NCI-H345 treated with DMSO at 0.1 percent for 48 hours (cell line): ENCODE data around the gene TPPP3.
A peak's percentile ranks its signal among the peaks of the same experiment; 100 is the strongest.

ENCODE experiments used
- DNase-seq: peaks from one replicate; lab custom pipeline; 2025; ENCODE audit not compliant: unreplicated experiment; lab: John Stamatoyannopoulos, UW

TPPP3 gene

DNA sequence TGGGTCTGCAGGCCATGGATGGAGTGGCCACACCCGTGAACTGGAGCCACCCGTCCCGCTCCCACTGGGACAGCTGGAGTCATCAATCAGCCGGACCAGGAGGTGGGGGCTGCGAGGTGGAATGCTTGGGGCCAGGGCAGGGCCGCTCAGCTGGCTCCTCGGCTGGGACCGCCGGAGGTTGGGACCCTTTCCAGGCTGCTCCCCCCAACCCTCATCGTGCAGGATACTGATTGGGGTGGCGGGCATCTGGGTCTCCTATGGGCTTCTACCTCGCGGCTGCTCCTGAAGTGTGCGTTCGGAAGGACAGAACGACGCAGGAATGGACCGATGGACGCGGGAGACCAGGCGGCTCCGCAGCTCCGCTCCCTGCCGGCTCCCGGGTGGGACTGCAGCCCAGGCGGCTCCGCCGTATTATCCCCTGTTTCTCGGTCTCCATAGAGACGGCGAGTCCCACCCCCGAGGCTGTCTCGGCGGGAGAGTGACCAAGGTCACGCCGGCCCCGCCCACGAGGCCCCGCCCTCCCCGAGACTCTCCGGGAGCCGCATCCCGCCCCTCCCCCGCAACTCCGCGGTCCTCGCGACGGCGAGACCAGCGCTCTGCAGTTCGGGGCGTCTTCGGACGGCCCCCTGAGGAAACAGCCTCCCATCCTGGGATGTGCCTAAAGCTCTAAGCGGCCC, at the start of gene TPPP3:
TPPP3 (minus strand) TSS at position 388 of the 677 bp plus-strand sequence. CDS start 2,387 bp downstream, outside the sequence.
- no peak for DNase-seq

DNA sequence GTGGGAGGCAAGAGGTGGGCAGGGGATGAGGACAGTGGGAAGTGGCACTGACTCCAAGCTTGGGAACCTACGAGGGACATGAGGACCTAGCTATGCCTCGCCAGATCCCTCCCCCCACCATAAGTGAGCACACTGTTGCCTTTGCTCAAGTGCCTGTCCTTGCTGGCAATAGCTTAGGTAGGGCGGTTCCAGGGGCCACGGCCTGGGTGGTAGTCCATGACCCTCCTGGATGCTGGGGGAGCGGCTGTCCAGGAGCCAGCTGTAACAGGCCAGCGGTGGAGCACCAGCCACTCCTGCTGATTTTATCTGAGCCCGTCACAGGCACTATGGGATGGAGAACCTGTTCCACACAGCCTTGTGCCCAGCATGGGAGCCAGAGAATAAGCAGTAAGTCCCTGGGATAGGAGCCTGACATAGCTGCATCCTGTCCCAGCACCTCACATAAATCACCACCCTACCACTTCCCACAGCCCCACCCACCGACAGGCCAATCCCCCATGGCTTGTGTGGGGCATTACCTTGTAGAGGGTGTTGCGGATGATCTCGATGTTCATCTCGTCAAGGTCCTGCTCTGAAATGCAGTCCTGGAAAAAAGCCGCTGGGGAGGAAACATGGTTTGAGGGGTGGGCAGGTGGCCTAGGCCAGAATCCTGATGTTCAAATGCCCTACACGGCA, 49.4 kb upstream of the TPPP3 start:
- DNase-seq, result no peak

DNA sequence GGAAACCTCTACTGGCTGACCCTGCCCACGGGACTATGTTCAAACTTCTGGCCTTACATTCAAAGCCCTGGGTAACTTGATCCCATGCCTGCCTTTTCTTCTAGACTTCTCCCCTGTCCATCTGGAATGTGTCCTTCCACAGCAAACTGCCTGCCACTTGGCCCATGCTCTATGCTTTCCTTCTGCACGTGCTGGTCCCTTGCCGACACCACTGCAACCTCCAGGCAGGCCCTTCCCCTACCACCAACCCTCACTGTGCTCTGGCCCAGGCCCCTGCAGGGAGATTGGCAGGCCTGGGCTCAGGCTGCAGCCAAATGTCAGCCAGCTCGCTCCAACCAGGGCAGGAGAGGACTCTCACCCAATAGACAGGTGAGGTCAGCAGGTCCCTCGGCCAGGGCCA, 48.6 kb upstream of the TPPP3 start:
- DNase-seq, result no peak

DNA sequence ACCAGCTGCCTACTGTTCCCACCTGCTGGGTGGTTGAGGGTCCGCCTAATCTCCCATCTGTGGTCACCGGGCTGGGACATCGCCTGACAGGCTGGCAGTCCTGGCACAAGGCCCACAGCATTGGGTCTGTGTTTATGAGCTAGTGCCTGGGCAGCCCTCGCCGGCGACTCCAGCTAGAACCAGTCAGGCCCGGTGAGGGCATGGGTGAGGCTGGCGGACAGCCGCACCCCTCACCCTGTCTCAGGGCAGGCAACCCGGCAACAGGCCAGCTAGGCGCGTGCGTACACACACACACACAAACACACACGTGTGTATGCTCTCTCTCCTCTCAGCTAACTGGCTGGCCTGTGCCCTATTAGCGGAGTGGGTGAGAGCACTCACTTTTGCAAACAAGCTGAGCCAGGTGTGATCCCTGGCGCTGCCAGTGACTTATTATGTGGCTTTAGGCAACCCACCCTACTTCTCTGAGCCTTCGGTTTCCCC, 48.0 kb upstream of the TPPP3 start:
- DNase-seq, result no peak

DNA sequence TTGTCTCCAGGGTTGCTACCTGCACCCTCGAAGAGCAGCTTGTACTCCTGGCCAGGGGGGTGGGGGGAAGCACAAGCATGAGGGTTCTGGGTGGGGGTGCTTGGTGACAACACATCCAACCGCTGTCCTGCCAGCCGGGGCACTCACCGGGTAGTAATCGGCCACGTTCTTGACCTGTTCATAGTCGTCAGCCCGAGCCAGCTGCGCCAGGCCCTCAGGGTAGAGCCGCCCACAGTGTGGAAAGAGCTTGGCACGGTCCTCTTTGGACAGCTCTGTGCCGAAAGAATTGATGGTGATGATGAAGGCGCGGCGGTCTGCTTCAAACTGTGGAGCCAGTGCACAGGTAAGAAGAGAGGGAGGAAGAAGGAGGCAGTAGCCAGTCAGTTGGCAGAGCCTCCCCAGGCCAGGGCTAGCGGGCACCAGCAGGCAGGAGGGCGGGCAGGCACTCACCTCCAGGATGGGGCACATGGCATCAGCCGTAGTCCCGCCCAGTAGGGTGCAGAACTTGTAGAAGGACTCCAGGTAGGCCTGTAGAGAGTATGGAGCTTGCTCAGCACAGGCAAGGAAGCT, 45.6 kb upstream of the TPPP3 start:
- no peak for DNase-seq

DNA sequence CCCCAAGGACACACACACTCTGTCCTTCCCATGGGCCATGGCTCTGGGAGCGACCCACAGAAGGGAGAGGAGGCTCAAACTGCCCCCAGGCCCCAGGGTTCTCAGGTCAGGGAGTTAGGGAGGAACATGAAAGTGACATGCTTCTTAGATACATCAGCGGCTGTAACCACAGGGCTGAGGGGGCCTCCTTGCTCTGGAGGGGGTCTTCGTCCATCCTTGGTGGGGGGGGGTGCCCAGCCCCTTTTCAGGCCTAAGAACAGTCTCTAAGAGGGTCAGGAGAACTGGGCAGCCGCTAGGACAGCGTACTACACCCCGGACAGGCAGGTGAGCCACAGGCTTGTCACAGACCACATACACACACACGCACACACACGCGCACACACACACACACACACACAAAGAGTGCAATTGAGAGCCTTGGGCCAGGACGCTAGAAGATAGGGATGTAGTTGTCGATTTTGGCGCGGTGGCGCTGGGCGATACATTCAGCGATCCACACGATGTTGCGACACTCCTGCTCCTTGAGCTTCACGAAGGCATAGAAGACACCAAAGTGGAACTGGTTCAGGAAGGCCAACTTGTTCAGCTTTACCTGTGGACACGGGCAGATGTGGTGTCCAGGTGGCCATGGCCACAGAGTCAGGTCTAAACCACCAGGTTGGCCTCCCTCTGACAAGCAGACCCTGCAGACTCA, 44.9 kb upstream of the TPPP3 start:
- DNase-seq, result no peak

DNA sequence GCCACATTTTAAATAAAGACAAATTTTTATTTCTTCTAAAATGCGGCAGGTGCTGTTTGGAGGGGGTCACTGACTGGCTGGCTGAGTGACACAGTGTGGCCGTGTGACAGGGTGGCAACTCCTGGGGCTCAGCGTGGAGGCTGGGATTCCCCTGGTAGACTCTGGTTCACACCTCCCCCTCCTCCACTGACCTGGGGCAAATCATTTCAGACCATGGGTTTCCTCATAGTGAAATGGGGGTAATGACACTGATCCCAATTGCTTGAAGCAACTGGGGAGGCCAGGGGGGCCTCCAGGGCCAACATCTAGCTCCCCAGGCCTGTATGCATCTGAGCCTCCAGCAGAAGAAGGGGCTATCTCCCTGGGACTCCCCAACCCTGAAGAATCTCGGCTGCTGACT, 44.2 kb upstream of the TPPP3 start:
- DNase-seq, result no peak

DNA sequence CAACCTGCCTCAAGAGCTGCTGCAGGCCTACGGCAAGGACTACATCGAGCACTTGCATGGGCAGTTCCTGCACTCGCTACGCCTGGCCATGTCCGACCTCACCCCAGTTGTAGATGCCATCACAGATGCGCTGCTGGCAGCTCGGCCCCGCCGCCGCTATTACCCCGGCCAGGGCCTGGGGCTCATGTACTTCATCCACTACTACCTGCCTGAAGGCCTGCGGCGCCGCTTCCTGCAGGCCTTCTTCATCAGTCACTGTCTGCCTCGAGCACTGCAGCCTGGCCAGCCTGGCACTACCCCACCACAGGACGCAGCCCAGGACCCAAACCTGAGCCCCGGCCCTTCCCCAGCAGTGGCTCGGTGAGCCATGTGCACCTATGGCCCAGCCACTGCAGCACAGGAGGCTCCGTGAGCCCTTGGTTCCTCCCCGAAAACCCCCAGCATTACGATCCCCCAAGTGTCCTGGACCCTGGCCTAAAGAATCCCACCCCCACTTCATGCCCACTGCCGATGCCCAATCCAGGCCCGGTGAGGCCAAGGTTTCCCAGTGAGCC, 43.4 kb upstream of the TPPP3 start:
- no peak for DNase-seq

DNA sequence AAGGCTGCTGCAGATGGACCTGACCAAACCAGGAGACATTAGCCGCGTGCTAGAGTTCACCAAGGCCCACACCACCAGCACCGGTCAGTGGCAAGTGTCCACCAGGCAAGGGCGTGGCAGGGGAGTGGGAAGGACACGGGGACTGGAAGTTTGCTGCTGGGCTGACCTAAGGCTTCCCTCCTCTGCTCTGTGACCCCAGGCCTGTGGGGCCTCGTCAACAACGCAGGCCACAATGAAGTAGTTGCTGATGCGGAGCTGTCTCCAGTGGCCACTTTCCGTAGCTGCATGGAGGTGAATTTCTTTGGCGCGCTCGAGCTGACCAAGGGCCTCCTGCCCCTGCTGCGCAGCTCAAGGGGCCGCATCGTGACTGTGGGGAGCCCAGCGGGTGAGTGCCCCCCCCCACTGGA, 42.5 kb upstream of the TPPP3 start:
- DNase-seq, result no peak

DNA sequence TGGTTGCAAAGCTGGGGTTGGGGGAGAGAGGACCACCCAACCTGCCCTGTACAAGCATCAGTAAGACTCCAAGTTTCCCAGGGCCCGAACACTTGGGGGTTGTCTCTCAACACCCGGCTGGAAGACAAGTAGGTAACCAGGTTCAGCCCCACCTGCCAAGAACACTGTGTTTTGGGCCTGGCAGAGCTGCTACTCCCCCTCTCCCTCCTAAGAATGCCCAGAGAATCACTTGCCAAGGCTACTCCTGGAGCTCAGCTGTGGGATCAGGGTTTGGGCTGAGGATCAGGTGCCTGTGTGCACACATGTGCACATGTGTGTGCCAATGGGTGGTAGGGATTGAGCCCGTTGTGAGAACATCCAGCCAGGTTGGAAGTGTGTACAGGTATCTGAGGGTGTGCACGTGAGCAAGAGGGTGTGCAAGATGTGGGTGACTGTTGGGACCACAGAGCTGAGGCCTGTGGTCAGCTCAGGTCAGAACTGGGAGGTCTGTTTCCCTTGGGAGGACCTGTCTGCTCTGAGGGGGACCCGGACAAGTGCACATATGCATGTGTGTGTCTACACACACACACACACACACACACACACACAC, 39.9 kb upstream of the TPPP3 start:
- DNase-seq, result no peak

DNA sequence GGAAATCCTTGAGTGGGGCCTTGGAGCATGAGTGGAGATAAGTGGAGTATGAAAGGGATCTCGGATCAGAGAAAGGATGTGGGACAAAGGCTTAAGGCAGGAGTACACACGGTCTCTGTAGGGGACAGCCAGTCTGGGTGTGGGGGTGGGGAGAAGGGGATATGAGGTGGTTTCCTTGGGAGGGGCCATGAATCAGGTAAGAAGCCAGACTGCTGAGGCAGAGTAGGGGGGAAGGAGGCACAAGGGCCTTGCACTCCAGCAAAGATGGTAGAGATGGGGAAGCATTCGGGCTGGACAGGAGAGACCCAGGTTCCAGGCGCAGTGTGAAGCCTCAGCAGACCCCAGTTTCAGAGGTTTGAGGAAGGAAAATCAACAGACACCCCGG, 39.2 kb upstream of the TPPP3 start:
- DNase-seq, result no peak

DNA sequence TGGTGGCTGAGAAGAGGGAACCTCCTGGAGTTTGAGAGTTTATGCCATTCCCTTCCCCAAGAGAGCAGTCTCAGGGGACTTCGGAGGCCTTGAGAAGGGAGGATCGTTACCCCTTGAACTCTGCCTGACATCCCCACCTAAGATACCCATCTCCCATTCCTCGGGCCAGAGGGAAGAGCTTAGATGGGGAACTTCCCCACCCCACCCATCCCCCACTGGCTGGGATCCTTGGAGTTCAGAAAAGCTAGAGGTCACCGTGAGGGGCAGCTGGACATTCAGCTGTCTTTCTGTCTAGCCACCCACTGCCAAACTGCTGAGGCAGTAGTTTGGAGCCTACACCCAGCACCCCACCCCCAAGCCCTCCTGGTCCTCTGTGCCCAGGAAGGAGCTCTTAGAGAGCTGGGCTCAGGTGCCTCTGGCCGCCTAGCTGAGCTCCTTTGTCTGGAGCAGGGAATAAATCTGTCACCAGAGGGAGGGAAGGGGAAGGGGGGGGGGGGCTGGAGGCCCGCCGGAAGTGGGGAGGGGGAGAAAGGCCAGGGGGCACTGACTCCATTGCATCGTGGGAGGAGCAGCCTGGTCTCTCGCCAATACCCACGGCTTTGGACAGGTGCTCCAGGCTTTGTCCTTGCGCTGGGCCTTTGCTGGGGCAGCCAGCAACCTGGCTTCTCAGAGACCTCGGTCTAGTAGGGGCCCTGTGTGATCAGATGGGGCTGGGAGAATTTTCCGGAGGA, 38.6 kb upstream of the TPPP3 start:
- no peak for DNase-seq

DNA sequence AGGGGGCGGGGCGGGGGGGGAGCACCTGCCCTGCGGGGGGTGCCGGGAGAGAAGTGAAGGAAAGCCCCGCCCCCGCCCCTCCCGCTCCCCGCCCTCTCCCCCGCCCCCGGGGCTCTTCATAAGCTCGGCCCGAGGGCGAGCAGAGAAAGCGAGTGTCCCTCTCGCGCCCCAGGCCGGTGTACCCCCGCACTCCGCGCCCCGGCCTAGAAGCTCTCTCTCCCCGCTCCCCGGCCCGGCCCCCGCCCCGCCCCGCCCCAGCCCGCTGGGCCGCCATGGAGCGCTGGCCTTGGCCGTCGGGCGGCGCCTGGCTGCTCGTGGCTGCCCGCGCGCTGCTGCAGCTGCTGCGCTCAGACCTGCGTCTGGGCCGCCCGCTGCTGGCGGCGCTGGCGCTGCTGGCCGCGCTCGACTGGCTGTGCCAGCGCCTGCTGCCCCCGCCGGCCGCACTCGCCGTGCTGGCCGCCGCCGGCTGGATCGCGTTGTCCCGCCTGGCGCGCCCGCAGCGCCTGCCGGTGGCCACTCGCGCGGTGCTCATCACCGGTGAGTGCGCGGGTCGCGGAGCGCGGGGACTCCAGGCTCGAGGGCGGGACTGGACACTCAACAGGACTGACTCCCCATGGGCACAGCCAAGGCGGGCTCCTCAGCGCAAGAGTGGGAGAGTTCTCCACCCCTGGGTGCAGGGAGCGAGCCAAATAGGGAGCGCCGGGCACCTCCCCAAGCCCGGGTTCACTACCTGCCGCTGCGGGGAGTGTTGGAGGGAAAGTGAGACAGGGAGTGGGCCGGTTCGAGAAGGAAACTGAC, 37.9 kb upstream of the TPPP3 start, which contains the start of gene HSD11B2:
HSD11B2 (plus strand) TSS at position 145 of the 798 bp plus-strand sequence; CDS start at position 273, 128 bp downstream.
- no peak for DNase-seq

DNA sequence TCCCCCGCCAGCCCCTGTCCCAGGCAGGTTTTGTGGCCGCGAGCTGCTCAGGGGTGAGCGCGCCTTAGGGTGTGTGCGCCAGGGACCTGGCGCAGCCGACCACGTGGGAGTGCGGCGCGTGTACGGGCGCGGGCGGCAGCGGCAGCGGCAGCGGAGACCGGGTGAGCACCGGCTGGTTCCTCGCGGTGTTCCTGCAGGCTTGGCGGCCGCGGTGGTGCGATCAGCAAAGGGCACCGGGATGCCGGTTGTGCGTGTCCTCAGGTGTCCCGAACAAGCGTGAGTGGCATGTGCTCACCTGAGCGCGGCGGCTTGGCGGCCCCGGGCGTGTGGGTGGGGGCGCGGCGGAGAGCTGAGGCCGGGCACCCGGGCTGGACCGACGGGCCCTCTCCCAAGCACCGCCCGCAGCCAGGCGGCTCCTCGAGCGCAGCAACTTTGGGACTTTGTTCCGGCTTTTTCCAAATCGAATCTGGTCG, 37.2 kb upstream of the TPPP3 start:
- no peak for DNase-seq

DNA sequence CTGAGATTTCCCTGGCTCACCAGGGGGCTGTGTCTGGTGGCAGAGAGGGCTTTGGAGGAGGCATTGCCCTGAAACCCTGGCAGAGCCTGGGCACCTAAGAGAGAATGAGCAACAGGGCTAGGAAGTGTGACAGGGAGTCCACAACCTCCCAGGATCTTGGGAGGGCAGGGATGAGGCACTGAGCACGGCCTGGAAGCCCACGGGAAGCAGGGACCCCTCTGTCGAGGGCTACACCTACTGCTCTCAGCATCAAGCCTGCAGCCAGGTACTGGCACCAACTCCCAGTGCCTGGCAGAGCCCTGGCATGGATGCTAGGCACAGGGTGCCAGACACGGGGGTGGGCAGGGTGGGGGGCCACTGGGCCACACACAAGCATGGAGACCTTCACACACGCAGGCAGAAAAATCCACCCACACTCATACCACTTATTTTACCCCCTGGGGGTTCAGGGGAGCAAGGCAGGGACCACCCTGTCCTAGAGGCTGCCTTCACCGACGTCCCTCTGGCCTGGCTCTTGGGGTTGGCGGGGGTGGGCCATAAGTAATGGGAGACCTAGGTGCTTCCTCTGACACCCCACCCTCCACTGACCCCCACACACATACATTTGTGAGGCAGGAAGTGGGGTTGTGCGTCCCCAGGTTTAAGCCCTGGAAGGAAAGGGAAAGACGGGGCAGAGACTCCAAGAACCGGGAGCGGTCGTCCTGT, 36.7 kb upstream of the TPPP3 start:
- no peak for DNase-seq

DNA sequence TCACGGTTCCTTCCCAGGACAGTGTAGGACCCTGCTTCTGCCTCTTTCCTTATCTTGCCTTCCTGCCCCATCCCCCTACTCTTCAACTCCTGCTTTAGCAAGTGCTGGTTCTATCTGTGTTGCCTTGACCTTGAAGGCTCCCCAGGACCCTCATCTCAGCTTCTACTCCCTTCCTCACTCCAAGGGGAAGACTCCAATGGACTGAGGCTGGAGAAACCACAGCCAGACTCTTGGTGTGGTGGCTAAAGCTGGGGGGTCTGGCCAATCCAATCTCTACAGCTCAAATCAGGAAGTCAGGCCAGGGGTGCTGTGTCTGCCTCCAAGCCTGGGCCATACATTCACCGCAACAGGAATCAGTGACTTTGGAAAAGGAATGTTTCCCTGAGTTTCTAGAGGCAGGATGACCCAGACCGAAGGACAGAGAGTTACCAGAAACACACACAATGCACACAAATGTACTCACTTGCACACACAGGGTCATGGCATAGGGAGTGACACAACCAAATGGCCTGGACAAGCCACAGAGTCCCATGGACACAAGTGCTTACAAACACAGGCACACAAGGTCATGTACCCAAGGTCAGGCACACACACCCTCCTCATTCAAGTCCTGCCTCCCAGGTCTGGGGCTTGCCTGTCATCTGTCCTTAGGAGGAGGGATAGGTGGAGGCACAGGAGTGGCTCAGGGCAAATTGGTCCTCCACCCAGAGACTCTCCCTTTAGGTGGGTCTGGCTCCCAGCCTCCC, 35.9 kb upstream of the TPPP3 start:
- DNase-seq, result no peak

DNA sequence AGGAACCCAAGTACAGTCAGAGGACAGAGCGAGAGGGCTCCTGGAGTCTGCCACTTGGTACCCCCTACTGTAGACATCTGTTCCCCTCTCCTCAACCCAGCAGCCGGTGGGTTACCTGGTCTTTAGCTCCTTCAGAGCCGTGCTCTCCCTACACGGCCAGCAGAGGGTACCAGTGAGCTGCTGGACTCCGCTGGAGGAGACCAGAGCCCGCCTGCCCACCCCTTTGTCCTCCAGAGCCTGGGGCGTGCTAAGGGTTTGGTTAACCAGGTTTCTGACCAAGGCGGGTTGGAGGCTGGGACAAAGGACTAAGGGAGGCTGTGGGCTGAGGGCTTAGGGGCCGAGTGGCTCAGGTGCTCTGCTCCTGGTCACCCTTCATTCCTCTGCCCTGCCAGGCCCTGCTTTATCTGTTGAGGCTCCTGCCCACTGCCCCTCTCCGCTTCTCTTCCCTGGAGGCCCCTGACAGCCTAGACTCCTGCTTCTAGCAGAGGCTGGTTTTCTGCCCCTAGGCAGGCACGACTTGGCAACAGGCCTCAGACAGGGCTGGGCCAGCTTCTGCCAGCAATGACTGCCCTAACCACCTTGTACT, 34.9 kb upstream of the TPPP3 start:
- DNase-seq, result peak; percentile 54

DNA sequence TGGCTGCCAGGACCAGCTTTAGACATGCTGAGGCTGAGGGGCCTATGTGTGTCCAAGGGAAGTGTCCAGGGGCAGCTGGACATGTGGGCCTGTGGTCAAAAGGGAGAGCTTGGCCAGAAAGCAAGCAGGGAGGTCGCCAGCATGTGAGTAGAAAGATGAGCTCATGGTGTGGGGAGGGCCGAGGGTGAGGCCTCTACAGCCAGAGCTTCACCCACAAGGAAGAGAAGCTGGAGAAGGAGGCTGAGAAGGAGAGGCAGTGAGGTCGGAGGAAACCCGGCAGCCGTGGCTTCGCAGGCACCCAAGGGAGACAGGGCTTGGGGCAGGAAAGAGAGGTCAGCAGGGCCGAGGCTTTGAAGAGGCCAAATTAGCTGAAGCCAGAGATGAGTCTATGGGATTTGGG, 33.7 kb upstream of the TPPP3 start:
- no peak for DNase-seq
